Peyer's patch (tissue), 4 donors: ENCODE results near the gene FLRT1. TPM values are rescaled to one million over a fixed set of nuclear protein-coding genes. Genes with fewer than 3 reads are reported as not detected.

ENCODE experiments used
- DNase-seq, 3 donors: peaks; one replicate each; pipeline ENCODE4 v3.0.0-alpha.2; 2017 to 2019
- H3K27ac ChIP-seq, 4 donors: fragments of 200-600 bp; sonication (generic); one replicate each; pipeline ENCODE4 v1.5.1; 2016 to 2019
- H3K27me3 ChIP-seq, 2 donors: fragments of 200-600 bp; sonication (generic); one replicate each; pipeline ENCODE4 v1.5.1; 2019
- H3K36me3 ChIP-seq, 3 donors: fragments of 200-600 bp; sonication (generic); one replicate each; pipeline ENCODE4 v1.5.1; 2016 to 2019
- H3K4me1 ChIP-seq, 4 donors: fragments of 200-600 bp; sonication (generic); one replicate each; pipeline ENCODE4 v1.5.1; 2016 to 2019
- H3K4me3 ChIP-seq, 4 donors: fragments of 200-600 bp; sonication (generic); 1 replicate in 3 of 4; 2 replicates in 1 of 4; pipeline ENCODE4 v1.5.1; 2016 to 2019; ENCODE audit warnings: mild to moderate bottlenecking in 1 of 4
- H3K9me3 ChIP-seq, 4 donors: fragments of 200-600 bp; sonication (generic); one replicate each; pipeline ENCODE4 v1.5.1; 2016 to 2019; ENCODE audit warnings: mild to moderate bottlenecking in 1 of 4
- CTCF ChIP-seq, 6 experiments: fragments of 450-650 bp in 4 of 6; fragments of 200-600 bp in 2 of 6; sonication (generic) in 1 of 6; IDR thresholded peaks; one replicate each; pipeline ENCODE4 v1.5.1; 2017 to 2019; ENCODE audit warnings: antibody characterized with exemption in 6 of 6, mild to moderate bottlenecking in 3 of 6, moderate library complexity in 1 of 6
- POLR2A ChIP-seq, 2 donors: fragments of 450-650 bp; IDR thresholded peaks; one replicate each; pipeline ENCODE4 v1.5.1; 2017; ENCODE audit warnings: antibody characterized with exemption in 2 of 2, mild to moderate bottlenecking in 2 of 2, moderate library complexity in 2 of 2
- total RNA-seq, 4 donors: library from RNA; depleted of rRNA; stranded (reverse); fragments of >200 nt; gene quantifications; one replicate each; pipeline ENCODE4 v1.1.0, GENCODE V29; 2016

FLRT1 gene
- total RNA-seq, 4 donors from 2014 or later = 0.27 TPM; not detected in 3

GRCh38 chr11:64011371-64011770 is 24.4 kb upstream of the FLRT1 start:
- no peak overlapping the region for H3K27ac ChIP-seq
- peaks cover 0 to 19% (median 0%) of the 10 kb centered on the region in 4 donors for H3K4me1 ChIP-seq
- TF ChIP-seq CTCF (IDR thresholded peaks at IDR 0.05) (no peak), POLR2A (IDR thresholded peaks at IDR 0.05) (no peak)
- H3K4me3 ChIP-seq = no peak overlapping the region
- no peaks in the 10 kb centered on the region for H3K36me3 ChIP-seq
- DNase-seq = no peak
- no peaks in the 10 kb centered on the region for H3K27me3 ChIP-seq
- H3K9me3 ChIP-seq = no peaks in the 10 kb centered on the region

GRCh38 chr11:64013141-64013896 is 22.4 kb upstream of the FLRT1 start:
- H3K4me1 ChIP-seq = peaks cover 0 to under 1% (median 0%) of the 10 kb centered on the region in 4 donors
- no peak overlapping the region for H3K27ac ChIP-seq
- TF ChIP-seq POLR2A (IDR thresholded peaks at IDR 0.05) (no peak), CTCF (IDR thresholded peaks at IDR 0.05) (no peak)
- H3K4me3 ChIP-seq = no peak overlapping the region
- no peak for DNase-seq
- no peaks in the 10 kb centered on the region for H3K9me3 ChIP-seq
- H3K36me3 ChIP-seq = no peaks in the 10 kb centered on the region
- no peaks in the 10 kb centered on the region for H3K27me3 ChIP-seq

GRCh38 chr11:64014356-64014755 is 21.4 kb upstream of the FLRT1 start:
- Histone ChIP-seq H3K4me3 (no peak overlapping the region), H3K4me1 (no peaks in the 10 kb centered on the region), H3K27ac (no peak overlapping the region), H3K36me3 (no peaks in the 10 kb centered on the region), H3K9me3 (no peaks in the 10 kb centered on the region), H3K27me3 (no peaks in the 10 kb centered on the region)
- TF ChIP-seq CTCF (IDR thresholded peaks at IDR 0.05) = no peak
- no peak for TF ChIP-seq POLR2A (IDR thresholded peaks at IDR 0.05)
- DNase-seq = no peak

GRCh38 chr11:64015510-64015909 is 20.2 kb upstream of the FLRT1 start:
- TF ChIP-seq CTCF (IDR thresholded peaks at IDR 0.05) (no peak), POLR2A (IDR thresholded peaks at IDR 0.05) (no peak)
- no peak overlapping the region for H3K4me3 ChIP-seq
- no peaks in the 10 kb centered on the region for H3K4me1 ChIP-seq
- H3K27ac ChIP-seq = no peak overlapping the region
- H3K36me3 ChIP-seq = no peaks in the 10 kb centered on the region
- no peak for DNase-seq
- no peaks in the 10 kb centered on the region for H3K9me3 ChIP-seq
- no peaks in the 10 kb centered on the region for H3K27me3 ChIP-seq

GRCh38 chr11:64015935-64016845 is 19.5 kb upstream of the FLRT1 start:
- Histone ChIP-seq H3K27ac (no peak overlapping the region), H3K9me3 (no peaks in the 10 kb centered on the region), H3K4me3 (no peak overlapping the region), H3K27me3 (no peaks in the 10 kb centered on the region), H3K4me1 (no peaks in the 10 kb centered on the region), H3K36me3 (no peaks in the 10 kb centered on the region)
- TF ChIP-seq CTCF (IDR thresholded peaks at IDR 0.05) (no peak), POLR2A (IDR thresholded peaks at IDR 0.05) (no peak)
- no peak for DNase-seq
